Pons (tissue), 1 donor: Measurements from ENCODE around the gene TMEM150A.
A peak's percentile ranks its signal among the peaks of the same experiment; 100 is the strongest.
"Not testable (repeated sequence)": the region's sequence is repeated elsewhere in the genome, so short reads cannot be mapped to it uniquely, and the experiment has no call there.

Experiments
- DNase-seq: peaks from one replicate; pipeline ENCODE4 v3.0.0-alpha.2; 2016; ENCODE audit warnings: low spot score

The TMEM150A gene

GRCh38 chr2:85611705-85612587 is 9.4 kb upstream of the TMEM150A start, which contains the start of gene C2orf68:
TSS of gene C2orf68 (minus strand) at chr2:85612066. CDS start at chr2:85611984, 82 bp downstream.
- peak; percentile 84 for DNase-seq

GRCh38 chr2:85611217-85611704 is 8.8 kb upstream of the TMEM150A start:
- no peak for DNase-seq

- DNase-seq = no peak
Measured at GRCh38 chr2:85607268-85608215, 5.0 kb upstream of the TMEM150A start.

- no peak for DNase-seq
Measured at GRCh38 chr2:85606116-85606455, 3.6 kb upstream of the TMEM150A start.

GRCh38 chr2:85605406-85606115 is 3.1 kb upstream of the TMEM150A start:
- no peak for DNase-seq

- no peak for DNase-seq
Measured at GRCh38 chr2:85604568-85605339, 2.3 kb upstream of the TMEM150A start.

GRCh38 chr2:85604133-85604444 is 1.6 kb upstream of the TMEM150A start:
- DNase-seq = not testable (repeated sequence)

GRCh38 chr2:85601771-85602475 is 575 bp downstream of the TMEM150A start:
- DNase-seq = no peak

- DNase-seq = no peak
Measured at GRCh38 chr2:85600951-85601770, 1.3 kb downstream of the TMEM150A start.

GRCh38 chr2:85600235-85600575 is 2.3 kb downstream of the TMEM150A start:
- DNase-seq = no peak

GRCh38 chr2:85599468-85600234 is 2.8 kb downstream of the TMEM150A start:
- DNase-seq = no peak

GRCh38 chr2:85598594-85599340 is 3.7 kb downstream of the TMEM150A start:
- no peak for DNase-seq

- no peak for DNase-seq
Measured at GRCh38 chr2:85597241-85597640, 5.3 kb downstream of the TMEM150A start.

- no peak for DNase-seq
Measured at GRCh38 chr2:85596486-85597143, 5.9 kb downstream of the TMEM150A start.

GRCh38 chr2:85596026-85596333 is 6.5 kb downstream of the TMEM150A start:
- DNase-seq = no peak

- DNase-seq = peak; percentile 100
Measured at GRCh38 chr2:85595301-85596025, 7.0 kb downstream of the TMEM150A start, which contains the start of gene RNF181. TSS of gene RNF181 (plus strand) at chr2:85595745. CDS start at chr2:85595764, 19 bp downstream.

- no peak for DNase-seq
Measured at GRCh38 chr2:85594715-85595300, 7.7 kb downstream of the TMEM150A start.
